K562 (cell line): ENCODE data around the gene C1QTNF3. TPM values are rescaled to one million over a fixed set of nuclear protein-coding genes. Genes with fewer than 3 reads are reported as not detected.

ENCODE experiments used
- ATAC-seq: fragments of 200-7000 bp; cut with Tn5 transposase; 3 replicates; pipeline ENCODE4 v1.9.1; 2020; ENCODE audit warnings: moderate library complexity
- BruUV-seq: library from RNA; stranded (reverse); fragments of 400-500 nt; replicated peaks from 2 replicates; lab custom pipeline; 2021; lab: Mats Ljungman, UMichigan
- CTCF ChIA-PET: fragments of 300-600 bp; formaldehyde crosslinking; extraction: SDS; loops from one replicate; lab custom pipeline; 2021; ENCODE audit warnings: low intra/inter-chr PET ratio; lab: Yijun Ruan, JAX
- POLR2A ChIA-PET: fragments of 300-600, 350-650 bp; sonication (Branson Sonifier 250); formaldehyde crosslinking; extraction: SDS; loops from one replicate; lab custom pipeline; 2021; ENCODE audit warnings: antibody characterized with exemption, inconsistent platforms; lab: Yijun Ruan, JAX
- DNase-seq, 4 experiments: peaks; one replicate each; pipeline versions ENCODE4 v3.0.0 to v3.0.0-alpha.2; 2011 to 2018; ENCODE audit warnings: low spot score in 3 of 4, mixed read lengths in 3 of 4; ENCODE audit errors: extremely low read depth in 1 of 4
- FAIRE-seq: peaks from 2 replicates; lab custom pipeline; 2011; peaks lifted over from hg19 to GRCh38; lab: Jason Lieb, UNC
- H2AFZ ChIP-seq: 2 replicates; pipeline ENCODE4 v1.6.0; 2011; ENCODE audit warnings: low read depth, low read length, control low read depth, inconsistent platforms
- H3K27ac ChIP-seq: fragments of 200-600 bp; 3 replicates; pipeline ENCODE4 v1.8.0; 2011; ENCODE audit warnings: low read depth, mild to moderate bottlenecking, control low read depth, inconsistent platforms, low read length, moderate library complexity, mixed read lengths; ENCODE audit errors: extremely low read depth
- H3K27me3 ChIP-seq, 2 experiments: fragments of 300-600 bp in 1 of 2; 2 replicates in 1 of 2; 3 replicates in 1 of 2; pipeline versions ENCODE4 v1.6.0 to v1.8.0; 2011; ENCODE audit warnings: inconsistent platforms in 2 of 2, low read length in 2 of 2, mild to moderate bottlenecking in 1 of 2, mixed read lengths in 1 of 2, moderate library complexity in 1 of 2; ENCODE audit not compliant: control insufficient read depth in 2 of 2, insufficient read depth in 2 of 2
- H3K36me3 ChIP-seq: fragments of 300-600 bp; 3 replicates; pipeline ENCODE4 v1.8.0; 2011; ENCODE audit warnings: mild to moderate bottlenecking, low read length, inconsistent platforms; ENCODE audit not compliant: control insufficient read depth, insufficient read depth
- H3K4me1 ChIP-seq, 2 experiments: fragments of 200-600 bp in 1 of 2; replicated peaks in 1 of 2; 2 replicates in 1 of 2; 3 replicates in 1 of 2; pipeline versions ENCODE4 v1.5.1 to v1.8.0; 2011; ENCODE audit warnings: inconsistent platforms in 2 of 2, low read length in 2 of 2, mild to moderate bottlenecking in 1 of 2, mixed read lengths in 1 of 2, moderate library complexity in 1 of 2; ENCODE audit not compliant: control insufficient read depth in 2 of 2, insufficient read depth in 2 of 2
- H3K4me2 ChIP-seq: 2 replicates; pipeline ENCODE4 v1.6.1; 2011; ENCODE audit warnings: low read length, control low read depth, inconsistent platforms, mixed read lengths; ENCODE audit not compliant: insufficient read depth
- H3K4me3 ChIP-seq: fragments of 200-600 bp; sonication (generic), shearing (Covaris generic); 2 replicates; pipeline ENCODE4 v1.5.1; 2016; ENCODE audit warnings: control low read depth, inconsistent platforms
- H3K79me2 ChIP-seq: fragments of 200-600 bp; 3 replicates; pipeline ENCODE4 v1.8.0; 2011; ENCODE audit warnings: low read length, inconsistent platforms; ENCODE audit not compliant: control insufficient read depth, insufficient read depth
- H3K9ac ChIP-seq, 2 experiments: 2 replicates each; pipeline versions ENCODE4 v1.6.0 to v1.6.1; 2011; ENCODE audit warnings: low read depth in 2 of 2, low read length in 2 of 2, control low read depth in 1 of 2, inconsistent platforms in 1 of 2, mild to moderate bottlenecking in 1 of 2, mixed read lengths in 1 of 2; ENCODE audit not compliant: insufficient read depth in 1 of 2
- H3K9me1 ChIP-seq: one replicate; pipeline ENCODE4 v1.6.0; 2011; ENCODE audit warnings: inconsistent platforms, mild to moderate bottlenecking, low read length, moderate library complexity; ENCODE audit not compliant: control insufficient read depth, insufficient read depth
- H3K9me3 ChIP-seq: replicated peaks from 2 replicates; pipeline ENCODE4 v1.5.1; 2011; ENCODE audit warnings: low read depth, low read length, inconsistent platforms; ENCODE audit not compliant: control insufficient read depth, insufficient read depth
- H4K20me1 ChIP-seq: replicated peaks from 2 replicates; pipeline ENCODE4 v1.6.1; 2011; ENCODE audit warnings: low read length, inconsistent platforms, mixed read lengths; ENCODE audit not compliant: control insufficient read depth, insufficient read depth
- CBX2 ChIP-seq: fragments of 200-600 bp; sonication (generic); IDR thresholded peaks from one replicate; pipeline ENCODE4 v1.6.1; 2012; ENCODE audit warnings: mild to moderate bottlenecking, low read length, inconsistent platforms; ENCODE audit not compliant: insufficient read depth, poor library complexity, severe bottlenecking
- EP400 ChIP-seq: fragments of 450-650 bp; IDR thresholded peaks from 2 replicates; pipeline ENCODE4 v1.6.1; 2017; ENCODE audit warnings: antibody characterized with exemption, mild to moderate bottlenecking, moderate library complexity
- HDAC8 ChIP-seq: fragments of 450-650 bp; IDR thresholded peaks from 2 replicates; pipeline ENCODE4 v1.6.1; 2016; ENCODE audit warnings: mild to moderate bottlenecking, missing genetic modification characterization, moderate library complexity, missing compliant biosample characterization
- HMG20B ChIP-seq: fragments of 250-450 bp; sonication (Bioruptor Pico); IDR thresholded peaks from 2 replicates; pipeline ENCODE4 v1.5.0; 2021; ENCODE audit warnings: mild to moderate bottlenecking
- KLF16 ChIP-seq: IDR thresholded peaks from 2 replicates; pipeline ENCODE4 v1.6.1; 2016; ENCODE audit warnings: antibody characterized with exemption
- SMC3 ChIP-seq: conservative IDR thresholded peaks from 2 replicates; pipeline ENCODE4 v1.6.1; 2011; ENCODE audit warnings: low read depth, low read length, improper control_type of control experiment; ENCODE audit not compliant: insufficient read depth
- TFAM ChIP-seq: fragments of 250-450 bp; sonication (Bioruptor Pico); conservative IDR thresholded peaks from 2 replicates; pipeline ENCODE4 v1.5.0; 2021; ENCODE audit warnings: mild to moderate bottlenecking, moderate library complexity
- ZFP30 ChIP-seq: fragments of 250-450 bp; sonication (Bioruptor Pico); IDR thresholded peaks from 2 replicates; pipeline ENCODE4 v1.8.0; 2022; ENCODE audit warnings: moderate library complexity, mild to moderate bottlenecking, inconsistent platforms, borderline replicate concordance
- ZNF133 ChIP-seq: fragments of 250-450 bp; sonication (Bioruptor Pico); IDR thresholded peaks from 2 replicates; pipeline ENCODE4 v1.4.0; 2020; ENCODE audit warnings: mild to moderate bottlenecking
- ZNF77 ChIP-seq: fragments of 250-450 bp; sonication (Bioruptor Pico); IDR thresholded peaks from 2 replicates; pipeline ENCODE4 v1.5.0; 2020
- WGBS: fragments of 100-300 bp; shearing (Covaris generic); methylation state at CpG from one replicate; pipeline ENCODE4 v1.1.6; 2016; ENCODE audit warnings: low coverage, mixed read lengths; ENCODE audit not compliant: insufficient coverage; ENCODE audit errors: missing lambda C conversion rate; 5-methylcytosine and 5-hydroxymethylcytosine counted together
- in situ Hi-C: fragments of 300-500 bp; cut with MboI; formaldehyde crosslinking; loops from 4 replicates; pipeline ENCODE4 v1.15.0; 2018; ENCODE audit warnings: inconsistent platforms, mixed read lengths
- intact Hi-C: fragments of 100-400 bp; cut with micrococcal nuclease; formaldehyde crosslinking; loops from 2 replicates; pipeline ENCODE4 v1.14.2; 2022
- polyA plus RNA-seq, 8 experiments: library from polyadenylated mRNA; depleted of rRNA in 4 of 8; stranded (reverse) in 5 of 8; unstranded in 3 of 8; fragments of >200 nt; fragmentation: Nextera tagmentation in 2 of 8; fragmentation: Illumina TruSeq in 1 of 8; extraction: Ambion mirVana in 2 of 8; extraction: Trizol in 1 of 8; gene quantifications; 2 replicates each; pipeline versions ENCODE4 v1.2.1 to v1.2.3, GENCODE V29; 2011 to 2014; ENCODE audit warnings: inconsistent platforms in 1 of 8, missing spikeins in 1 of 8
- total RNA-seq, 7 experiments: library from RNA; depleted of rRNA in 6 of 7; stranded (reverse); fragments of >200 nt in 6 of 7; fragmentation: Illumina TruSeq in 2 of 7; extraction: Trizol in 2 of 7; gene quantifications; 2 replicates each; pipeline versions ENCODE4 v1.2.1 to v1.2.3, GENCODE V29; 2011 to 2021; ENCODE audit warnings: low replicate concordance in 1 of 7
- TF ChIP-seq, protein P1 (sequence below): fragments of 450-650 bp; IDR thresholded peaks from 2 replicates; pipeline ENCODE4 v1.7.0; 2016; ENCODE audit warnings: borderline replicate concordance
- TF ChIP-seq, protein P2 (sequence below), 2 experiments: fragments of 450-650 bp; IDR thresholded peaks; 2 replicates each; pipeline ENCODE4 v1.6.1; 2016

Gene C1QTNF3
- total and polyA plus RNA-seq, 9 of the 15 experiments (the other 6 are each of a cell fraction or from before 2014, with no cell fraction given), result 0.51 to 3.3 (median 2.0) TPM

DNA sequence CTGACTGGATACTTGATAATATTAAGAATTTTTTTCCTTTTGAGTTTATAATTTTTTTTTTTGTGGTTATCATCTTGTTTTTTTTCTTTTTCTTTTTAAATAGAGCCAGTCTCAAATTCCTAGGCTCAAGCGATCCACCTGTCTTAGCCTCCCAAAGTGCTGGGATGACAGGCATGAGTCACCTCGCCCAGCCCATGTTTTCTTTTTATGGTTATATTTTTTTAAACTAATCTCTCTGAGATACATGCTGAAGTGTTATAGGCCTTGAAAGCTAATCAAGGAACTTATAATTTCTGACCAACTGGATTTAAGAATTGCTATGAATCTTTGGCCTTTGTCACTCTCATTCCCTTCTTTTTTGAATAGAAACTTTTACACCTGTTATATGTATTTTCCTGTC lies 28.4 kb downstream of the C1QTNF3 start:
- no peaks in the 10 kb centered on the region for H3K9me3 ChIP-seq
- POLR2A ChIA-PET, result no interaction called here
- no peak overlapping the region for H3K4me3 ChIP-seq
- no peak for FAIRE-seq
- no peak for ATAC-seq
- WGBS, result 3% methylated on average over 2 of the region's 2 CpGs
- TF ChIP-seq ZNF77 (CRISPR knock-in tag), result no peak
- no peaks in the 10 kb centered on the region for H3K9me1 ChIP-seq
- no peaks in the 10 kb centered on the region for H3K4me1 ChIP-seq
- CTCF ChIA-PET, result no interaction called here
- H4K20me1 ChIP-seq, result no peaks in the 10 kb centered on the region
- in situ Hi-C loops (no loop called here), intact Hi-C loops (no loop called here)
- no peak overlapping the region for H3K4me2 ChIP-seq
- BruUV-seq, result no TSS peak
- no peak overlapping the region for H3K27ac ChIP-seq
- no peak for DNase-seq
- peaks cover 0 to 3% of the 10 kb centered on the region in 2 experiments; a peak in 1 of 5 replicates for H3K27me3 ChIP-seq
- H3K9ac ChIP-seq, result no peak overlapping the region
- H3K36me3 ChIP-seq, result no peaks in the 10 kb centered on the region
- no peak overlapping the region for H2AFZ ChIP-seq
- H3K79me2 ChIP-seq, result no peaks in the 10 kb centered on the region

DNA sequence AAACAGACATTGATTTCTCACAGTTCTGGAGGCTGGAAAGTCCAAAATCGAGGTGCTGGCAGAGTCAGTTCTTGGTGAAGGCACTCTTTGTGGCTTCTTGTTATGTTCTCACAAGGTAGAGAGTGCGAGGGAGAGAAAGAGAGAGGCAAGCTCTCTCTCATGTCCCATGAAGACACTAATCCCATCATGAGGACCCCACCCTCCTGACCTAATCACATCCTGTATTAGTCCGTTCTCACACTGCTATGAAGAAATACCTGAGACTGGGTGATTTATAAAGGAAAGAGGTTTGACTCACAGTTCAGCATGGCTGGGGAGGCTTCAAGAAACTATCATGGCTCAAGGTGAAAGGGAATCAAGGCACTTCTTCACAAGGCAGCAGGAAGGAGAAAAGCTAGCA lies 29.5 kb downstream of the C1QTNF3 start:
- Histone ChIP-seq H3K9me1 (no peaks in the 10 kb centered on the region), H3K4me2 (no peak overlapping the region), H3K9ac (no peak overlapping the region), H4K20me1 (no peaks in the 10 kb centered on the region), H3K4me1 (no peaks in the 10 kb centered on the region), H3K9me3 (no peaks in the 10 kb centered on the region), H3K36me3 (no peaks in the 10 kb centered on the region), H3K4me3 (no peak overlapping the region), H3K27ac (no peak overlapping the region), H2AFZ (no peak overlapping the region), H3K27me3 (peaks cover 0 to 3% of the 10 kb centered on the region in 2 experiments; a peak in 1 of 5 replicates), H3K79me2 (no peaks in the 10 kb centered on the region)
- FAIRE-seq, result no peak
- TF ChIP-seq, protein P1, sequence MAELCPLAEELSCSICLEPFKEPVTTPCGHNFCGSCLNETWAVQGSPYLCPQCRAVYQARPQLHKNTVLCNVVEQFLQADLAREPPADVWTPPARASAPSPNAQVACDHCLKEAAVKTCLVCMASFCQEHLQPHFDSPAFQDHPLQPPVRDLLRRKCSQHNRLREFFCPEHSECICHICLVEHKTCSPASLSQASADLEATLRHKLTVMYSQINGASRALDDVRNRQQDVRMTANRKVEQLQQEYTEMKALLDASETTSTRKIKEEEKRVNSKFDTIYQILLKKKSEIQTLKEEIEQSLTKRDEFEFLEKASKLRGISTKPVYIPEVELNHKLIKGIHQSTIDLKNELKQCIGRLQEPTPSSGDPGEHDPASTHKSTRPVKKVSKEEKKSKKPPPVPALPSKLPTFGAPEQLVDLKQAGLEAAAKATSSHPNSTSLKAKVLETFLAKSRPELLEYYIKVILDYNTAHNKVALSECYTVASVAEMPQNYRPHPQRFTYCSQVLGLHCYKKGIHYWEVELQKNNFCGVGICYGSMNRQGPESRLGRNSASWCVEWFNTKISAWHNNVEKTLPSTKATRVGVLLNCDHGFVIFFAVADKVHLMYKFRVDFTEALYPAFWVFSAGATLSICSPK, result no peak
- TF ChIP-seq ZNF133 (CRISPR knock-in tag) (no peak), CBX2 (no peak), ZFP30 (CRISPR knock-in tag) (no peak), HDAC8 (tag) (no peak), HMG20B (CRISPR knock-in tag) (no peak), EP400 (no peak), SMC3 (no peak), TFAM (CRISPR knock-in tag) (no peak), KLF16 (no peak)
- TF ChIP-seq, protein P2, sequence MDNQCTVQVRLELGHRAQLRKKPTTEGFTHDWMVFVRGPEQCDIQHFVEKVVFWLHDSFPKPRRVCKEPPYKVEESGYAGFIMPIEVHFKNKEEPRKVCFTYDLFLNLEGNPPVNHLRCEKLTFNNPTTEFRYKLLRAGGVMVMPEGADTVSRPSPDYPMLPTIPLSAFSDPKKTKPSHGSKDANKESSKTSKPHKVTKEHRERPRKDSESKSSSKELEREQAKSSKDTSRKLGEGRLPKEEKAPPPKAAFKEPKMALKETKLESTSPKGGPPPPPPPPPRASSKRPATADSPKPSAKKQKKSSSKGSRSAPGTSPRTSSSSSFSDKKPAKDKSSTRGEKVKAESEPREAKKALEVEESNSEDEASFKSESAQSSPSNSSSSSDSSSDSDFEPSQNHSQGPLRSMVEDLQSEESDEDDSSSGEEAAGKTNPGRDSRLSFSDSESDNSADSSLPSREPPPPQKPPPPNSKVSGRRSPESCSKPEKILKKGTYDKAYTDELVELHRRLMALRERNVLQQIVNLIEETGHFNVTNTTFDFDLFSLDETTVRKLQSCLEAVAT (IDR thresholded peaks at IDR 0.05), result no peak
- WGBS, result 0% methylated on average over 3 of the region's 3 CpGs
- intact Hi-C loops (no loop called here), in situ Hi-C loops (no loop called here)
- no TSS peak for BruUV-seq
- DNase-seq, result no peak
- ATAC-seq, result no peak
- ChIA-PET CTCF (no interaction called here), POLR2A (no interaction called here)
